ENCODE data around the gene PSMA5.
"Not testable (repeated sequence)": the region's sequence is repeated elsewhere in the genome, so short reads cannot be mapped to it uniquely, and the experiment has no call there.

Gene PSMA5

DNA sequence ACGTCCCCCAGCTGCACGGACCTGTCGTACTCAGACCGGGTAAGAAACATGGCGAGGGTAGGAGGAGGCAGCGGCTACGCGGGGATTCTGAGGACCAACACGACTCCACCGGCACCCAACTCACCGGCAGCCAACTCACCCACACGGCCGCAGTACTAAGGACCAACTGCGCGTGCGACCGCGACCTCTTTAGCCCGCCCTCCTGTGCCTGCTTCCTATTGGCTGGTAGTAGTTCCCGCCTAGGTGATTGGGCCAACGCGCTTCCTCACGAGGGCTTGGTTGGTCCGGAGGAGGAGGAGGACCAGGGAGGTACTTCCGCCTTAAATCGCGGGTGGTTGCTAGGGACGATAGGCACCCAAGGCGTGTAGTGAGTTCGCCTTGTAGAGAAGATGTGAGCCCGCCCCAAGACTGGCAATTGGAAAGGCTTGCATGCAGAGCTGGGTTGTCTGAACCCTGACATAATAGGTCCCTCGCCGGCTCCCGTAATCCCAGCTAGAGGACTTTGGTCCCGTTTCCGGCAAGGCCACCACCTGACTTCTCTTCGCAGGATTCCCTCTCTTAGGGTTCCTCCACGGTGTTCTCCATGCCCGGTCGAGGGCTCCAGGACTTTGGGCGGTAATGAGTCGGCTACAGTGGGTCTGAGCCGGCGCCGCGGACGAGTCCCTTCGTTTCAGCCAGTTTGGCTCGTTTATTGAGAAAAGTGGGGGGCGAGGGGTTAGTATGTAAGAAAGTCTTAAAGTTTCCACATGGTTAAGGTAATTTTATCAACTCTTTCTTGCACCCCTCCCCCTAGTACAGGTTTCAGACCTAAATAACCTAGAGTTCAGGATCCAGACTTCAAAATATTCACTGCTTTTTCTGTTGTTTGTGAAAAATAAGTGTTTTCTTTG, at the start of gene PSMA5:
TSS of gene PSMA5 (minus strand) at position 168 of the 890 bp plus-strand sequence. CDS start at position 50, 118 bp downstream.
- peak; percentile 88 for DNase-seq (ENCODE audit: low read depth)

DNA sequence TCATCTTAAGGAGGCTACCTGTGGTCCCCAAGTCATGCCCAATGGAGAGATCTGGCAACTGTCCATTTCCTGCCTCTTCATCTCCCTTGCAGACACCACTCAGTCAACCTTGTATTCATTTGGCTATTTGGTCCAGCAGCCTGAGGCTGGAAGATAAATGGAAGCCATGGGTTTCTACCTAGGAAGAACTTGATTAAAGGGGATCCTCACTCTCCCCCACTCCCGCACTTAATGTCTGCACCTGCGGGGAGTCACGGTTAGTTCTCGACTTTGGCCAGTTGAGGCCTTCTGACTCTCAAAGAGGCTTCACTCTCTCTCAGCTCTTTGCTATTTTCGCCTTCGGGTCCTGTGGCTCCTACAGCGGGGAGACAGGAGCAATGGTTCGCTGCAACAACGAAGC, 49.0 kb upstream of the PSMA5 start:
- no peak for DNase-seq (ENCODE audit: low read depth)

DNA sequence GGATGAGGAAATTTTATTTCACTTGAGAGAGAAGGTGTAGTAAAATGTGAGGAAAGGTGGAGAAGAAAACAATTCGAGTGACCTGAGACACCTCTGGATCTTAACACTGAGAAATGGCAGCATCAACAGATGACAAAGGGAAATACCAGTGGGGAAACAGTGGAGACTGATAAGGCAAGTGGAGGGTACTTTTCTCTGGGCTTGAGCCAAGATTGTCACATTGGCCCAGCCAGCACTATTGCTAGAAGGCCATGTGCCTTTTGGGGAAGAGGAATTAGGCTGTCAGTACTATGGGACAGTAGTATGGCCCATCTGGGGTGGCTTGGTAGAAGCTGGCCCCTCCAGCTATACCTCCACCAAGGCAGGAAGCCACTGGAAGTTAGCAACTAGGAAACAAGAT, 48.4 kb upstream of the PSMA5 start:
- DNase-seq (ENCODE audit: low read depth), result no peak

DNA sequence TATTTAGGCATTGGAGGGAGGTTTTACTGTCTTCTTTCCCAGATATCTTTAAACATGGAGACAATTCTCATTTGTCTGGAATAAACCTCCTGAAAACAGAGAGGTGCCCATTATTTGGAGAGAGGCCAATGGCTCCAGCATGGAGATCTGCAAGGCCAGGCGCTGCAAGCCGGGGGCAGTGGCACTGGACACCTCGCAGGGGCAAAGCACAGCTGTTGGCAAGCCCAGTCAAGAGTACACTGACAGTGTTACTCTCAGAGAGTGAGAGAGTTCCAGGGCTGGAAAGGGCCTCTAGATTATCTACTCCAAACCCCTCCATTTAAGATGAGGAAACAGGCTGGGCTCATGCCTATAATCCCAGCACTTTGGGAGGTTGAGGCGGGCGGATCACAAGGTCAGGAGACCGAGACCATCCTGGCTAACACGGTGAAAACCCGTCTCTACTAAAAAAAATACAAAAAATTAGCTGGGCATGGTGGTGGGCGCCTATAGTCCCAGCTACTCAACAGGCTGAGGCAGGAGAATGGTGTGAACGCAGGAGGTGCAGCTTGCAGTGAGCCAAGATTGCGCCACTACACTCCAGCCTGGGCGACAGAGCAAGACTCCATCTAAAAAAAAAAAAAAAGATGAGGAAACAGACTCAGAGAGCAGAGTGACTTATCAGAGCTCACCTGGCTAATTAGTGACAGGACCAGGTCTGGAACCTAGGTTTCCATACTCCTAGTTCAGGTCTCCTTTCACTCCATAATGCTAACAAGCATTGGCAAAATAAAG, 47.2 kb upstream of the PSMA5 start:
- not testable (repeated sequence) for DNase-seq (ENCODE audit: low read depth)

DNA sequence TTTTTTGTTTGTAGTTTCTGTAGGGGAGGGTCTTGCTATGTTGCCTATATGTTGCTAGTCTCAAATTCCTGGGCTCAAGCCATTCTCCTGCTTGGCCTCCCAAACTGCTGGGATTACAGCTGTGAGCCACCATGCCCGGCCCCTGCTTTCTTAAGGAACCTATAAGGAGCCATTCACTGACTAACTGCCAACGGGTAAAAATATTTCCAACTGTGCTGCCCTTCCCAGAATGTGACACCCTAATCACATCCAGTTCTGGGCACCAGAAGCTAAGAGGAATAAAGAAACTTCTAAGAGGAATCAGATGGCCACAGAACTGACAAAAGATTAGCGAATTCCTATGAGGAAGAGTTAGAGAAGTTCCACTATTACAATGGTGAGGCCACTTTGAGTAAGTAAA, 46.5 kb upstream of the PSMA5 start:
- DNase-seq (ENCODE audit: low read depth), result no peak

DNA sequence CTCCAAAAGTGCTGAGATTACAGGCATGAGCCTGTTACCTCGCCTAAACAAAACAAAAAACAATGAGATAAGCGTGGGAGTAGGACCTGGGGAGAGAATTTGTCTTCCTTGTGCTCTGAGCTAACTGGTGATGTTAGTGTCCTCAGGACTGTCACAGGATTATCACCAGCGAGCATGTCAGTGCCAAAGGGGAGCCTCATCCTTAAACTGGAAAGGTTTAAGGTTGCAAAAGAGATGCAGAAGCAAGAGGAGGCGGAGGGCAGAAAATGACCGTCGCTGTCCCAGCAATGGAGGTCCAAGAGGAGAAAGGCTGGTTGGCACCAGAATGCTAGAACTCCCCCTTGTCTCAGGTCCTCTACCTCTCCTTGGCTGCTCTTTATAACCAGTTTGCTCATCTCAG, 44.0 kb upstream of the PSMA5 start:
- no peak for DNase-seq (ENCODE audit: low read depth)

DNA sequence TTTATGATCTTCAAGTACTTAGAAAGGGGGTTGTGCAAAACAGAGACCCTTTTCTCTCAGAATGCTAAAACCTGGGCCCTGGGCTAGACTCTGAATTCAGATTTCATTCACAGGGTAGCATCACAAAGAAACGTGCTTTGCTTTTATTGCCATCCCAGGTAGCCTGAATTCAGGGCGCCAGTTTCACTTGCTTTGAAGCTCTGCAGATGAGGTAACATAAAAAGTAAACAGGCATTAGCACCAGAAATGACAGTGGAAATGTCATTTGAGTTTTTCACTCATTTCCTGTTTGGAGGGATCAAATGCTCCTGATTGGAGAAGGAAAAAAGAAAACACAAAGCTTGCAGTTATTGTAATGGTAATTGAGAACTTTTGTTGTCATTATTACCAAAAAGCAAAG, 42.7 kb upstream of the PSMA5 start:
- DNase-seq (ENCODE audit: low read depth), result no peak

DNA sequence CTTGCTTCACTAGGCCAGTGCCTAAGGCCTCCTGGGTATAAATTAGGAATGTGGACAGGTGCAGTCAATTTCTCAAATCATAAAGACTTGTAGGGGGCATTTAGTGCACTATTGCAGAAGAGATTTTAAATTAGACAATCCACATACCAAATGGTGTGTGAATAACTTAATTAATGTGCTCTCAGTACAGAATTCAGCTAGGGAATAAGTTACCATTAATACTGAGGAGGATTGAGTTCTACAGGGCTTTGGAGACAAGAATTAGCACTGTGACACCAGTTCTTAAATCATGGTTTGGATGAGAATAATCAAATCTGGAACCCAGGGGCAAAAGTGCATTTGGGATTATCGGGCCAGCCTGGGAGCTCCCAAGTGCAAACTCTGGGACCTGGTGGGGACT, 41.8 kb upstream of the PSMA5 start:
- DNase-seq (ENCODE audit: low read depth), result no peak

DNA sequence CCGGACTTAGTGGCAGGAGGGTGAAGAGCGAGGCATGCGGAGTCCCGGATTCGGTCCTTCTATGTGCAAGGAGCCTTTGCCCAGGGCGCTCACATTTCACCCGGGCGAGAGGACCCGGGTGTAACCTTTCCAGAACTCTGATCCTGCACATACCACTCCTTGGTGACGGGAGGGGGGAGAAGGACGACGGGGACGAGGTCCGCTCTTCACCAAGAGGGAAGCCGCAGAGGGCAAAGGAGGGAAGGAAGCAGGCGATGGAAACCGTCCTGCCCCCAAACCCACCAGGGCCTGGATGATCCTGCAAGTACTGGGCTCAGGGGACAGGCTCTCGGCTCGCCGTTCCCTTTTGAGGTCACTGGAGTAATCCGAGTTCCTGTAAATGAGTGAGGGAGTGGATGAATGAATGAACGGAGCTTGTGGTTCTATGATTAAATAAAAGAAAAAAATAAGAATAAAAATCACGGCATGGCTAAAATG, 41.1 kb upstream of the PSMA5 start:
- no peak for DNase-seq (ENCODE audit: low read depth)

DNA sequence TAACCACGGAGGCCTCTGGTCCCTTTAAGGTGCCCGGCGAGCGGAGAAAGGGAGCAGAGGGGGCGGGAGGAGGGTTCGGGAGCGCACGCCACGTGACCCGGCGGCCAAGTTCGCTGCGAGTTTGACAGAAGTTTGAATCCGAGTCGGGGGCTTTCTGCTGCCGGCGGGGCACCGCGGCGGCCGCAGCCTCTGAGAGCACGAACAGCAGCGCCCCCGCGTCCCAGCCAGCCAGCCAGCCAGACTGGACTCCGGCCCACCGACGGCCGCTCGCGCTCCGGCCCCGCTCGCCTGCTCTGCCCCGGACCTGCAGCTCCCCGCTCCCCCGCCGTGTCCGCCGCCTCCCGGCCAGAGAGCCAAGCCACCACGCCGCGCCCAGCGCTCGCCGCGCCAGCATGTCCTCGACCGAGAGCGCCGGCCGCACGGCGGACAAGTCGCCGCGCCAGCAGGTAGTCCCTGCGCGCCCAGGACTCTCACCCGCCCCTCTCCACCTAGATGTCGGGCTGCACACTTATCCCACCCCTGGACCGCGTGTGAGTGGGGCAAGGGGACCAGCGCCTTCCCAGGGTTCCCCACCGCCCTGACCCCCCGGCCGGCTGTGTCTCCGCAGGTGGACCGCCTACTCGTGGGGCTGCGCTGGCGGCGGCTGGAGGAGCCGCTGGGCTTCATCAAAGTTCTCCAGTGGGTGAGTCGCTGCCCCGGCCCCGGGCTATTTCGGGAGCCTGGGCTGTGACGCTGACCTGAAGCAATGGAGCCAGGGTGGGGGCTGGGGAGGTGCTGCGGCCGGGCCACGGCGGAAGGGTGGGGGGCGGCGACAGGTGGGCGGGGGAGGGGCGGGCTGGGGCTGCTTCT, 40.4 kb upstream of the PSMA5 start, which contains the start of gene SYPL2:
TSS of gene SYPL2 (plus strand) at position 95 of the 849 bp plus-strand sequence. CDS start at position 393, 298 bp downstream.
- no peak for DNase-seq (ENCODE audit: low read depth)

DNA sequence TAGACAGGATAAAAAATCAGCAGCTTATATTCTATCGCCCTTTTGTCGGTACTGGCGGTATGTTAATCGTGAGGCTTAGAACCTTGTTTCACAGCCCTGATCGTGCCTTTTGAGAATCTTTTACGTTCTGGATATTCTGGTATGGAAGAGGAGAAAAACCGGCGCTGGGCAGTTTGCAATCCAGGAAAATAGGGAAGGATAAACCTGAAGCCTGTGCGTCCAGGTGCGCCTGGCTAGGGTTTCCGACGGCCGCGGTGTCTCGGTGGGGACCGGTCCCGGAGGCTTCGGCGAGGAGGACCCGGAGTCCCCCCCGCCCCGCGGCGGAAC, 39.8 kb upstream of the PSMA5 start:
- DNase-seq (ENCODE audit: low read depth), result no peak

DNA sequence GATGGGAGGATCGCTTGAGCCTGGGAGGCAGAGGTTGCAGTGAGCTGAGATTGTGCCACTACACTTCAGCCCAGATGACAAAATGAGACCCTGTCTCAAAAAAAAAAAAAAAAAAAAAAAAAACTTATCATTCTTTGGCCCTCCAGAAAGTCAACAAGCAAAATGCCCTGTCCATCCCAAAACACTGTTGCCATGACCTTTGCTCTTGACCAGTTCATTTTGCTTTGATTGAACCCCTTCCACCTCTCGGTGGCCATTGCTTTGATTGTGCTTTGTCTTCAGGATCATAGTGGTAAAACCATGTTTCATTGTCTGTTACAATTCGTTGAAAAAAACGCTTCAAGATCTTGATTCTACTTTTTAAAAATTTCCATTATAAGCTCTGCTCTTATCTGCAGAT, 31.6 kb upstream of the PSMA5 start:
- no peak for DNase-seq (ENCODE audit: low read depth)

DNA sequence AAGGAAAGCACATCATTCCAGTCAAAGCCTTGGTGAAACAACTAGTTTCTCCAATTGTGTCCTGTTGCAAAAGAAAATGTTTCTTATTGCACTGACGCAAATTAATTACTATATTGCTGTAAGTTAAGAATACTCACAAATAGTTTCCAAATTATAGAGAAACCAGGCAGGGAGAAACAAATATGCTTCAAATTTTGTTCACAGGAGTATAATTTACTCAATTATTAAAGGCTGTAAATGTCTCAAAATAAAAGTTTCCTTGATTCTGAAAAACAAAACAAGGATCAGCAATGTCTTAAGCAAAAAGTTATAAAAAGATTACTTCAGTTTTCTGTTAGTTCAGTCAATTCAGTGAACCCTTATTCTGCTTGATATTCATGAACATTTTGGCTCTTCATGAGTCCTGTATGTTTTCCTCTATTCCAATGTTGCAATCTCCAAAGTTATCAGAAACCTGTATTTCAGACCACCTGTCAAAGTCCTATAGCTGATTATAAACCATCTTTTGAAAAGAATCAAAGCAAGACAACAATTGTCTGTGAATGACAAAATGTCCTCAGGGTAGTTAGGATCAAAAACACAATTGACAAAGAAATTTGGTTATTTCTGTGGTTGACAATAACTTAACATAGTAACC, 28.4 kb upstream of the PSMA5 start:
- DNase-seq (ENCODE audit: low read depth), result no peak

DNA sequence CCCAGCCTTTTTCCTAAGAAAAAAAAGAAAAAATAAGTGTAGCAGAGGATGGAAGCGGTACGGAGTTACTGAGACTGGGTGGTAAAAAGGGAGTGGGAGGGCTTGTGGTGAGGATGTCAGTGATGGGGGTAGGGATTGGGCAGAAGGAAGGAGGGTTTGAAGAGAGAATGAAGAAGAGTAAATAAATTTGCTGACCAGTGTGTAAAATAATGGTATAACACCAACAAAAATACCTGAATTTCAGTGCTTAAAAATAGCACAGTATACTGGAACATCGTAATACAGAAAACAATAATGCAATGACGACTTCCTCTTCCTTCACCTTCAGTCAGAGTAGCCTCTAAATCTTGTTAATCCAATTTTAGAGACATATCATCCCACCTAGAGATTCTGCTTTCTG, 21.3 kb upstream of the PSMA5 start:
- no peak for DNase-seq (ENCODE audit: low read depth)

DNA sequence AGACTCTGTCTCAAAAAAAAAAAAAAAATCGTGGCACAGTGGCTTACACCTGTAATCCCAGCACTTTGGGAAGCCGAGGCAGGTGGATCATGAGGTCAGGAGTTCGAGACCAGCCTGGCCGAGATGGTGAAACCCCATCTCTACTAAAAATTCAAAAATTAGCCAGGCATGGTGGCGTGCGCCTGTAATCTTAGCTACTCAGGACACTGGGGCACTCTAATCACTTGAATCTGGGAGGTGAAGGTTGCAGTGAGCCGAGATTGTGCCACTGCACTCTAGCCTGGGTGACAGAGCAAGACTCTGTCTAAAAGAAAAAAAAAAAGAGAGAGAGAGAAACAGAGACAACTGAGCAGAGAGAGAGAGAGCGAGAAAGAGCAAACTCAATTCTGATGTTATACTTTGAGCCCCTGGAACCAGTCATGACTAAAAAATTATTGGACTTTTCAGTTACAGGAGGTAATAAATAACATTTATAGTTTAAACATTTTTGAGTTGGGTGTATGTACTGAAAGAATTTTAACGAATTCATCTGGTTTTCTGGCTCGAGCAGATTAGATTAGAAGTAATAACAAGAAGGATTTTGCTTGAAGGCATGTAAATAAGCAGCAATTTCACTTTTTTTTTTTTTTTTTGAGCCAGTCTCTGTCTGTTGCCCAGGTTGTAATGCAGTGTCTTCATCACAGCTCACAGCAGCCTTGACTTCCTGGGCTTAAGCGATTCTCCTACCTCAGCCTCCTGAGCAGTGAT, 19.9 kb upstream of the PSMA5 start:
- DNase-seq (ENCODE audit: low read depth), result not testable (repeated sequence)

DNA sequence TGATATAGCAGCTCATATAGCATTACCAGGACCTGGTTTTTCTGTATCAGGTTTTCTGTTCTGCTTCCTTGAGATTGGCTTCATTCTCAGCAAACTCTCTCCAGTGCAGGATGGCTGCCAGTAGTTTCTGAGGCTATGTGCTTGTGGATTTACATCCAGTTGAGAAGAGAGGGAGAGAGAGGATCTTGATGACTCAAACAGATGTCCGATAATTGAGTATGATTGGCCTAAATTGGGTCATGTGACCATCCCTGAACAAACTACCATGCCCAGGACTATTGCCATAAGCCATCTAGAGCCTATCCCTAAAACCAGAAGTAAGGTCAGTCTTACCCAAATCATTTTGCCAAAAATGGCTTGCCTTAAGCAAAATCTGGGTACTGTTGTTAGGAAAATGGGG, 18.1 kb upstream of the PSMA5 start:
- no peak for DNase-seq (ENCODE audit: low read depth)

DNA sequence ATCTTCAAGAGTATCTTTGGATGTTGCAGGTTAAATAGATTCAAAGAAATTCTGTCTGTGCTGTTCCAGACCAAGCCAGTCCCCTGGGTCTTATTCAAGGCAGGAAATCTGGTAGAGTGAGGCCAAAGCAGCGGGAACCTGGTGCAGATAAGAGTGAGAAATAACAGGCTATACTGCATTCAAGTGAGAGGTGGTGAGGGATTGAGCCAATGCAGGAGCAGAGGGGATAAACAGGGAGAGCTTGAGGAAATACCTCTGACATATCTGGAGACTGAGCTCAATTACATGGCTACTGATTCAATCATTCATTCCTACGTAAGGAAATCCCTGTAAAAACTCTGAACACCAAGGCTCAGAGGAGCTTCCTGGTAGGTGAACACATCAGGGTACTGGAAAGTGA, 17.2 kb upstream of the PSMA5 start:
- no peak for DNase-seq (ENCODE audit: low read depth)

DNA sequence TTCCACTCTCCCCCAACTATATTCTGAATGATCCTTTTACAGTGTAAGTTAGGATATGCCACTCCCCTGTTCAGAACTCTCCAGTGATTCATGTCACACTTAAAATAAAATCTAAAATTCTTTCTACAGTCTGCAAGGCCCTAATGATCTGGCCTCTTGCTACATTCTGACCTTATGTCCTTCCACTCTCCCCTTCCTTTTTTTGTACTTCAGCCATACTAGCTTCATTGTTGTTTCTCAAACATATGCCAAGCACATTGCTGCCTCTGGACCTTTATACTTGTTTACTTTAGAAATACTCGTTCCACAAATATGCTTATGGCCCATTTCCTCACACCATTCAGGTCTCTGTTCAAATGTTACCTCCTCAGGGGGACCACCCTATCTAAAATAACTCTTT, 14.8 kb upstream of the PSMA5 start:
- no peak for DNase-seq (ENCODE audit: low read depth)

DNA sequence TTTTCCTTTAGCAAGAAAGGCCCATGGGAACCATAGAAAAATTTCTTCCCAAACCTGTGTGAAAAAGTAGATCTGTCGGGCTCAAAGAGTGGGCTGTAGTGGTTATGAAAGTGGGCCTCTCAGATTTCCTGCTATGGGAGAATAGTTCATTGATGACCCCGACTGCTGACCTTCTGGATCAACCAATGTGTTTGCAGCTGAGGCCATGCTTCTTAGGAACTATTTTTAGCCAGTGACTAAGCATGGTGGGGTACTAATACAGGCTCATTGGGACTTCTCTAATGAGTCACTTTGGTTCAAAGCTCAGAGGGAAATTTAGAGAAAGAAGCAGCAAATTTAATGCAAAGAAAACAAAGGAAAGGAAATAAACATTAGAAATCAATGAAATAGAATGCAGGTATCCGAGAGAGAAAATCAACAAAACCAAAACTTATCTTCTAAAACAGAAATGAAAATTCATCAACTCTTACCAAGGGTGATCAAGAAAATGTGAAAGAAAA, 12.6 kb upstream of the PSMA5 start:
- no peak for DNase-seq (ENCODE audit: low read depth)

DNA sequence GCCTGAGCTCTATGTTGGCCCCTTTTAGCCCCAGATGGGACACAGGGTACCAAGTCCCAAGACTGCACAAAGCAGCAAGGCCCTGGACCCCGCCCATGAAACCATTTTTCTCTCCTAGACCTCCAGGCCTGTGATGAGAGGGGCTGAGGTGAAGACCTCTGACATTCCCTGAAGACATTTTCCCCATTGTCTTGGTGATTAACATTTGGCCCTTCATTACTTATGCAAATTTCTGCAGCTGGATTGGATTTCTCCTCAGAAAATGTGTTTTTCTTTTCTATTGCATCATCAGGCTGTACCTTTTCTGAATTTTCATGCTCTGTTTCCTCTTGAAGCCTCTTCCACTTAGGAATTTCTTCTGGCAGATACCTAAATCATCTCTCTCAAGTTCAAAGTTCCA, 8.2 kb upstream of the PSMA5 start:
- no peak for DNase-seq (ENCODE audit: low read depth)

DNA sequence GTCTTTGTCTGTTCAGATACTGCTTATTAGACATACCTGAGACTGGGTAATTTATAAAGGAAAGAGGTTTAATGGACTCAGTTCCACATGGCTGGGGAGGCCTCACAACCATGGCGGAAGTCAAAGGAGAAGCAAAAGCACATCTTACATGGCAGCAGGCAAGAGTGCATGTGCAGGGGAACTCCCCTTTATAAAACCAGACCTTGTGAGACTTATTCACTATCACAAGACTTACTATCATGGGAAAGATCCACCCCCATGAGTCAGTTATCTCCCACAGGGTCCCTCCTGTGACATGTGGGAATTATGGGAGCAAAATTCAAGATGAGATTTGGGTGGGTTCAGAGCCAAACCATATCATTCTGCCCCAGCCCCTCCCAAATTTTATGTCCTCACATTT, 7.1 kb upstream of the PSMA5 start:
- DNase-seq (ENCODE audit: low read depth), result no peak
